ENCODE results near the gene ARF5. TPM values are rescaled to one million over a fixed set of nuclear protein-coding genes. Genes with fewer than 3 reads are reported as not detected.

Gene ARF5
- total RNA-seq, 2 donors from 2014 or later = 194 to 218 TPM

GRCh38 chr7:127581716-127582115, 6.5 kb upstream of the ARF5 start:
- intact Hi-C loops (cut with DNase I) = loop anchor here (10.0 kb wide), 1 partner anchor 453 kb away; the partner anchor contains the start of gene LRRC4
- H3K4me1 ChIP-seq (replicated peaks) = peaks cover 12% of the 10 kb centered on the region

GRCh38 chr7:127582361-127582760, 5.8 kb upstream of the ARF5 start:
- H3K4me1 ChIP-seq (replicated peaks) = peaks cover 12% of the 10 kb centered on the region
- TF ChIP-seq POLR2AphosphoS5 (IDR thresholded peaks at IDR 0.05) = no peak
- no peak for TF ChIP-seq POLR2A (IDR thresholded peaks at IDR 0.05)
- no peak for TF ChIP-seq CTCF (IDR thresholded peaks at IDR 0.05)
- no peak overlapping the region for H3K27ac ChIP-seq
- no peaks in the 10 kb centered on the region for H3K9me3 ChIP-seq
- DNase-seq (ENCODE audit: low spot score) = no peak
- H3K36me3 ChIP-seq = peaks cover 0 to 8% of the 10 kb centered on the region in 2 donors
- no peak overlapping the region for H3K4me3 ChIP-seq
- no peaks in the 10 kb centered on the region for H3K27me3 ChIP-seq (replicated peaks; ENCODE audit: insufficient read depth)
- 75% methylated on average over 13 of the region's 14 CpGs for WGBS
- intact Hi-C loops (cut with DNase I) = loop anchor here (10.0 kb wide), 1 partner anchor 452 kb away; the partner anchor contains the start of gene LRRC4

More at GRCh38 chr7:127581716-127582115, 6.5 kb upstream of the ARF5 start:
- DNase-seq (ENCODE audit: low spot score) = no peak
- Histone ChIP-seq H3K4me3 (no peak overlapping the region), H3K27ac (no peak overlapping the region), H3K36me3 (peaks cover 0 to 8% of the 10 kb centered on the region in 2 donors), H3K9me3 (no peaks in the 10 kb centered on the region), H3K27me3 (replicated peaks; ENCODE audit: insufficient read depth) (no peaks in the 10 kb centered on the region)
- 100% methylated on average over 1 of the region's 1 CpG for WGBS
- TF ChIP-seq CTCF (IDR thresholded peaks at IDR 0.05) (no peak), POLR2A (IDR thresholded peaks at IDR 0.05) (no peak), POLR2AphosphoS5 (IDR thresholded peaks at IDR 0.05) (no peak)

GRCh38 chr7:127584648-127585043, 3.6 kb upstream of the ARF5 start:
- Histone ChIP-seq H3K9me3 (no peaks in the 10 kb centered on the region), H3K4me1 (replicated peaks) (peaks cover 18% of the 10 kb centered on the region), H3K36me3 (peaks cover 0 to 8% of the 10 kb centered on the region in 2 donors), H3K4me3 (peak overlapping the region; percentile 73 to 88), H3K27me3 (replicated peaks; ENCODE audit: insufficient read depth) (no peaks in the 10 kb centered on the region), H3K27ac (peak overlapping the region; percentile 84 to 90)
- TF ChIP-seq CTCF (IDR thresholded peaks at IDR 0.05) (no peak), POLR2A (IDR thresholded peaks at IDR 0.05) (no peak), POLR2AphosphoS5 (IDR thresholded peaks at IDR 0.05) (no peak)
- intact Hi-C loops (cut with DNase I) = loop anchor here (5.0 to 10.0 kb wide), 2 partner anchors 192 to 450 kb away; partner anchors contain the start of genes LRRC4 and ZNF800
- 23% methylated on average over 12 of the region's 12 CpGs for WGBS
- no peak for DNase-seq (ENCODE audit: low spot score)

- Histone ChIP-seq H3K4me1 (replicated peaks) (peaks cover 18% of the 10 kb centered on the region), H3K36me3 (peaks cover 0 to 8% of the 10 kb centered on the region in 2 donors), H3K9me3 (no peaks in the 10 kb centered on the region), H3K27me3 (replicated peaks; ENCODE audit: insufficient read depth) (no peaks in the 10 kb centered on the region), H3K27ac (peak within 1 kb of the TSS; percentile 84 to 90), H3K4me3 (peak within 1 kb of the TSS; percentile 73 to 88)
- WGBS = 3% methylated on average over 62 of the region's 78 CpGs
- intact Hi-C loops (cut with DNase I) = loop anchor here (5.0 to 10.0 kb wide), 2 partner anchors 193 to 450 kb away; partner anchors contain the start of genes LRRC4 and ZNF800
- peak; percentile 89 for DNase-seq (ENCODE audit: low spot score)
- TF ChIP-seq POLR2A (IDR thresholded peaks at IDR 0.05) = peak; percentile 85
- TF ChIP-seq CTCF (IDR thresholded peaks at IDR 0.05) = no peak
- peak; percentile 98 for TF ChIP-seq POLR2AphosphoS5 (IDR thresholded peaks at IDR 0.05)
Observed at GRCh38 chr7:127585044-127585953, 2.9 kb upstream of the ARF5 start, which contains the start of gene GCC1. GCC1 (minus strand) TSS chr7:127585596; CDS start chr7:127585182, 414 bp downstream.
